Kidney epithelial cell (primary cell): ENCODE data around the gene LDB1. TPM values are rescaled to one million over a fixed set of nuclear protein-coding genes. Genes with fewer than 3 reads are reported as not detected.

Experiments
- DNase-seq: peaks from one replicate; pipeline ENCODE4 v3.0.0-alpha.2; 2010; ENCODE audit warnings: low read depth
- H3K27me3 ChIP-seq: 2 replicates; pipeline ENCODE4 v1.6.0; 2011; ENCODE audit warnings: low read length; ENCODE audit not compliant: control insufficient read depth, insufficient read depth
- H3K36me3 ChIP-seq: 2 replicates; pipeline ENCODE4 v1.5.1; 2011; ENCODE audit warnings: low read length; ENCODE audit not compliant: control insufficient read depth, insufficient read depth
- H3K4me3 ChIP-seq: 2 replicates; pipeline ENCODE4 v1.5.1; 2011; ENCODE audit warnings: low read depth, mild to moderate bottlenecking, control low read depth, low read length
- CTCF ChIP-seq: IDR thresholded peaks from 2 replicates; pipeline ENCODE4 v1.5.1; 2011; ENCODE audit warnings: mild to moderate bottlenecking, moderate library complexity, low read length, control low read depth, inconsistent platforms; ENCODE audit not compliant: insufficient read depth, poor library complexity, severe bottlenecking
- total RNA-seq: library from RNA; depleted of rRNA; stranded (reverse); fragments of >200 nt; gene quantifications from 2 replicates; pipeline ENCODE4 v1.2.3, GENCODE V29; 2015

Gene LDB1, protein sequence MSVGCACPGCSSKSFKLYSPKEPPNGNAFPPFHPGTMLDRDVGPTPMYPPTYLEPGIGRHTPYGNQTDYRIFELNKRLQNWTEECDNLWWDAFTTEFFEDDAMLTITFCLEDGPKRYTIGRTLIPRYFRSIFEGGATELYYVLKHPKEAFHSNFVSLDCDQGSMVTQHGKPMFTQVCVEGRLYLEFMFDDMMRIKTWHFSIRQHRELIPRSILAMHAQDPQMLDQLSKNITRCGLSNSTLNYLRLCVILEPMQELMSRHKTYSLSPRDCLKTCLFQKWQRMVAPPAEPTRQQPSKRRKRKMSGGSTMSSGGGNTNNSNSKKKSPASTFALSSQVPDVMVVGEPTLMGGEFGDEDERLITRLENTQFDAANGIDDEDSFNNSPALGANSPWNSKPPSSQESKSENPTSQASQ
- 46.8 and 56.0 TPM in 2 replicates for total RNA-seq

DNA sequence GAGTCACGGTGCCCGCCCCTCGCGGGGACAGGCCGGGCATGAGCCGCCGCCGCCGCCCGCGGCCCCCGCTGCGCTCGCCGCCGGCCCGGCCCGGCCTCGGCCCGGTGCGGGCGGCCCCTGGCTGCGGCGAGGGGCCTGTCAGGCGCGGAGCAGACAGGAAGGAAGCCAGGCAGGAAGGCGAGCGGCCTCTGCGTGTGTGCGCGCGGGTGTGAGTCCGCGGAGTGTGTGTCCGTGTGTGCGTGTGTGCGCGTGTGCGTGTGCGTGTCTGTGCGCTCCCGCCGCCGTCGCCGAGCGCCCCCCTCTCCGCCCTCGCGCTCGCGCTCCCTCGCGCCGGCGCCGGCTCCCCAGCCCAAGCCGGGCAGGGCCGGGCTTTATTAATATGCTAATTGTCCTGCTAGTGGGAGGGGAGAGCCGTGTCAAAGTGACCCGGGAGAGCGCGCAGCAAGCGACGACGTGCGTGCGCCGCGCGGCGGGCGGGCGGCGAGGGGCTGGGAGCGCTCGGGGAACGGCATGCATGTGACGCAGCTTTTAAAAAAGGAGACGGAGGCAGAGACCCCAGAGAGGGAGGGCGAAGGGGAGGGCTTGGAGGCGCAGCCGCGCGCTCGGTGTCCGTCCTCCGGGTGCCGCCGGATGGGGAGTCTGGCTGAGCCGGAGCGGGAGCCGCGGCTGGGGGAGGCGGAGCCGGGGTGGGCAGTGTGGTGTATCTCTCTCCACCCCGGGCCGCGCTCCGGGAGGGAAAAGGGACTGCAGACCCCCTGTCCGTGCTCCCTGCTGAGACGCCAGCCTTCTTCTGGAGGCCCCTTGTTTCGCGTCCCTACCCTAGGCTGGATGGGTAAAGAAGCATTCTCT lies at the start of gene LDB1:
LDB1 (minus strand) TSS at position 227 of the 849 bp plus-strand sequence. CDS start 258 bp downstream, outside the sequence.
- DNase-seq, result no peak

GRCh38 chr10:102167861-102168260 lies 47.7 kb upstream of the LDB1 start:
- Histone ChIP-seq H3K27me3 (no peaks in the 10 kb centered on the region), H3K4me3 (no peak overlapping the region), H3K36me3 (peaks cover 1% of the 10 kb centered on the region)
- no peak for DNase-seq
- no peak for TF ChIP-seq CTCF

More for the DNA sequence above, at the start of gene LDB1:
- peak within 1 kb of the TSS; percentile 90 for H3K4me3 ChIP-seq
- no peaks in the 10 kb centered on the region for H3K36me3 ChIP-seq
- TF ChIP-seq CTCF, result no peak
- no peaks in the 10 kb centered on the region for H3K27me3 ChIP-seq

- H3K27me3 ChIP-seq, result no peaks in the 10 kb centered on the region
- TF ChIP-seq CTCF, result no peak
- no peak overlapping the region for H3K4me3 ChIP-seq
- DNase-seq, result no peak
- H3K36me3 ChIP-seq, result peaks cover 8% of the 10 kb centered on the region
Observed at GRCh38 chr10:102163342-102163989, 43.3 kb upstream of the LDB1 start.

DNA sequence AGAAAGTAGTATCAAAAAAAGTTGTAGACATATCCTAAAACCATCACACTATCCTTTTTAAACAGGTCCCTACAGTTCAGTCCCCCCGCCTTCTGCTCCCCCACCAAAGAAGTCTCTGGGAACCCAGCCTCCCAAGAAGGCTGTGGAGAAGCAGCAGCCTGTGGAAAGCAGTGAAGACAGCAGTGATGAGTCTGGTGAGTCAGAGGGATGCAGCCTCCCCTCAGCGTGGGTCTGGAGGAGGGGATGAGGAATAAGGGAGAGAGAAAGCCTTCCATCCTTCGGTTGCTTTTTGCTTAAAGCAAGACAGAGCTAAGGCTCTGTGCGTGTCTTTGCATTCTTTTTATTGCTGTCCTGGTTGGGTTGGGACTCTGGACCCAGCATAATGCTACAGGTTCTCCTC lies 39.7 kb upstream of the LDB1 start:
- TF ChIP-seq CTCF, result no peak
- DNase-seq, result no peak
- no peak overlapping the region for H3K4me3 ChIP-seq
- H3K36me3 ChIP-seq, result peaks cover 9% of the 10 kb centered on the region
- H3K27me3 ChIP-seq, result no peaks in the 10 kb centered on the region

- peaks cover 9% of the 10 kb centered on the region for H3K36me3 ChIP-seq
- no peaks in the 10 kb centered on the region for H3K27me3 ChIP-seq
- DNase-seq, result no peak
- H3K4me3 ChIP-seq, result no peak overlapping the region
- no peak for TF ChIP-seq CTCF
Observed at GRCh38 chr10:102159051-102159597, 39.0 kb upstream of the LDB1 start.
